ENCODE data around the gene DOK1.

GRCh38 chr2:74558284-74559230 lies 4.0 kb downstream of the DOK1 start:
- no peak for TF ChIP-seq POLR2A (IDR thresholded peaks at IDR 0.05)
- TF ChIP-seq, protein P1, sequence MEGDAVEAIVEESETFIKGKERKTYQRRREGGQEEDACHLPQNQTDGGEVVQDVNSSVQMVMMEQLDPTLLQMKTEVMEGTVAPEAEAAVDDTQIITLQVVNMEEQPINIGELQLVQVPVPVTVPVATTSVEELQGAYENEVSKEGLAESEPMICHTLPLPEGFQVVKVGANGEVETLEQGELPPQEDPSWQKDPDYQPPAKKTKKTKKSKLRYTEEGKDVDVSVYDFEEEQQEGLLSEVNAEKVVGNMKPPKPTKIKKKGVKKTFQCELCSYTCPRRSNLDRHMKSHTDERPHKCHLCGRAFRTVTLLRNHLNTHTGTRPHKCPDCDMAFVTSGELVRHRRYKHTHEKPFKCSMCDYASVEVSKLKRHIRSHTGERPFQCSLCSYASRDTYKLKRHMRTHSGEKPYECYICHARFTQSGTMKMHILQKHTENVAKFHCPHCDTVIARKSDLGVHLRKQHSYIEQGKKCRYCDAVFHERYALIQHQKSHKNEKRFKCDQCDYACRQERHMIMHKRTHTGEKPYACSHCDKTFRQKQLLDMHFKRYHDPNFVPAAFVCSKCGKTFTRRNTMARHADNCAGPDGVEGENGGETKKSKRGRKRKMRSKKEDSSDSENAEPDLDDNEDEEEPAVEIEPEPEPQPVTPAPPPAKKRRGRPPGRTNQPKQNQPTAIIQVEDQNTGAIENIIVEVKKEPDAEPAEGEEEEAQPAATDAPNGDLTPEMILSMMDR (IDR thresholded peaks at IDR 0.05 in 8 of 11, conservative IDR thresholded peaks at IDR 0.05 in 3 of 11): no peak
